ENCODE results near the gene TOPBP1.

Gene TOPBP1

GRCh38 chr3:133659806-133660205, 1.9 kb downstream of the TOPBP1 start:
- H3K4me3 ChIP-seq (ENCODE audit: low read depth, low read length), result no peak overlapping the region
- TF ChIP-seq CTCF (IDR thresholded peaks at IDR 0.05; ENCODE audit: low read depth, low read length), result no peak

DNA sequence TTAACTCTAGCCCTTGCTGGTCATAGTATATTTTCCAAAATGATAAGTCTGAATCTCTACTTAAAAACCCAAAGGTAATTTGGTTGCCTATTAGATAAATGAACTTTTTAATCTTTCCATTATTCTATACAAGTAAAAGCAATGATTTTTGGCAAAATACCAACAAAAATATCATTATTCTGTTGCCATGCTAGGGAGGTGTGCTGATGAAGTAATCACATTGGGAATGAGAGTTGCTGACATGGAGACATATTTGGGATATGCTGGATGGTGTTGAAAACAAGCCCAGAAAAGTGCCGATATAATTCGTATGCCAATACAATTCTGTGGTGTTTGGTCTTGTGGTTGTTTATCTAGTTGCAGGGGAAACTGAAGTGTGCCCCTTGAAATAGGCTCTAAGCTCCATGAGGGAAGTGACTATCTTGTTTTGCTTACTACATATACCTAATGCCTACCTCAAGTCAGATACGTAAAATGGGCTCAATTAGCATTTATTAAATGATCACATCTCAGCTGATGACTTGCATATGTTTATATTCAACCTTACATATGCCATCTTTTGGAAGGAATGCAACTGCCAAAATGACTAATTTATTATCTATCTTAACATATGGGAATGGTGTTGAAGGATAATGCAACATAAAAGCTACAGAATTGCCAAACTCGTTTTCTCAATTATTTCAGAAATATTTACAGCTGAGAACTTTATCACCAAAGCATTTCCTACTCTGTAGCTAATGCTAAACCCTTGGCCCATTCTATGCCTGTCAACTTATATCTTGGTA, 5.8 kb downstream of the TOPBP1 start:
- H3K4me3 ChIP-seq (ENCODE audit: low read depth, low read length), result no peak overlapping the region
- no peak for TF ChIP-seq CTCF (IDR thresholded peaks at IDR 0.05; ENCODE audit: low read depth, low read length)

GRCh38 chr3:133649486-133650068, 12.2 kb downstream of the TOPBP1 start:
- TF ChIP-seq CTCF (IDR thresholded peaks at IDR 0.05; ENCODE audit: low read depth, low read length), result no peak

GRCh38 chr3:133644768-133645167, 17.0 kb downstream of the TOPBP1 start:
- H3K4me3 ChIP-seq (ENCODE audit: low read depth, low read length), result no peak overlapping the region
- TF ChIP-seq CTCF (IDR thresholded peaks at IDR 0.05; ENCODE audit: low read depth, low read length), result no peak

More at GRCh38 chr3:133649486-133650068, 12.2 kb downstream of the TOPBP1 start:
- H3K4me3 ChIP-seq (ENCODE audit: low read depth, low read length), result no peak overlapping the region

- TF ChIP-seq CTCF (IDR thresholded peaks at IDR 0.05; ENCODE audit: low read depth, low read length), result no peak
- no peak overlapping the region for H3K4me3 ChIP-seq (ENCODE audit: low read depth, low read length)
These were observed 18.1 kb downstream of the TOPBP1 start for GRCh38 chr3:133643611-133644010.

- TF ChIP-seq CTCF (IDR thresholded peaks at IDR 0.05; ENCODE audit: low read depth, low read length), result no peak
These were observed 20.5 kb downstream of the TOPBP1 start for GRCh38 chr3:133641254-133641653.

GRCh38 chr3:133633439-133633838, 28.3 kb downstream of the TOPBP1 start:
- H3K4me3 ChIP-seq (ENCODE audit: low read depth, low read length), result no peak overlapping the region
- TF ChIP-seq CTCF (IDR thresholded peaks at IDR 0.05; ENCODE audit: low read depth, low read length), result no peak

More at GRCh38 chr3:133641254-133641653, 20.5 kb downstream of the TOPBP1 start:
- H3K4me3 ChIP-seq (ENCODE audit: low read depth, low read length), result no peak overlapping the region
